GM12878 (cell line): ENCODE data around the gene RNF40. TPM values are rescaled to one million over a fixed set of nuclear protein-coding genes. Genes with fewer than 3 reads are reported as not detected.
A peak's percentile ranks its signal among the peaks of the same experiment; 100 is the strongest.

Source experiments
- ATAC-seq: fragments of 200-7000 bp; cut with Tn5 transposase; 3 replicates; pipeline ENCODE4 v1.9.1; 2020; ENCODE audit warnings: mild to moderate bottlenecking, moderate library complexity
- BruUV-seq: library from RNA; stranded (reverse); fragments of 400-500 nt; replicated peaks from 2 replicates; lab custom pipeline; 2021; lab: Mats Ljungman, UMichigan
- CTCF ChIA-PET: fragments of 300-600 bp; sonication (Branson Sonifier 250); formaldehyde crosslinking; extraction: SDS; loops from one replicate; lab custom pipeline; 2021; ENCODE audit warnings: inconsistent platforms; lab: Yijun Ruan, JAX
- POLR2A ChIA-PET: fragments of 350-600 bp; formaldehyde crosslinking; extraction: SDS; loops from one replicate; lab custom pipeline; 2021; ENCODE audit warnings: inconsistent platforms; lab: Charles Lee
- RAD21 ChIA-PET: fragments of 300-600 bp; sonication (Branson Sonifier 250); formaldehyde crosslinking; loops from one replicate; lab custom pipeline; 2023; ENCODE audit warnings: antibody characterized with exemption; ENCODE audit not compliant: unreplicated experiment; lab: Charles Lee
- SMC1A ChIA-PET: fragments of 300-600 bp; sonication (Branson Sonifier 250); formaldehyde crosslinking; loops from one replicate; lab custom pipeline; 2023; ENCODE audit not compliant: unreplicated experiment, uncharacterized antibody; lab: Charles Lee
- DNase-seq: peaks from one replicate; pipeline ENCODE4 v3.0.0-alpha.2; 2011; ENCODE audit warnings: low read depth, low spot score
- FAIRE-seq: peaks from 3 replicates; lab custom pipeline; 2011; peaks lifted over from hg19 to GRCh38; lab: Jason Lieb, UNC
- H2AFZ ChIP-seq: 2 replicates; pipeline ENCODE4 v1.6.0; 2011; ENCODE audit warnings: low read depth, low read length, control low read depth; ENCODE audit not compliant: control insufficient read depth
- H3K27ac ChIP-seq: 2 replicates; pipeline ENCODE4 v1.5.1; 2011; ENCODE audit warnings: control low read depth; ENCODE audit not compliant: control insufficient read depth, insufficient read depth
- H3K27me3 ChIP-seq, 2 experiments: replicated peaks in 1 of 2; 2 replicates each; pipeline versions ENCODE4 v1.6.0 to v1.6.1; 2011; ENCODE audit warnings: low read length in 1 of 2; ENCODE audit not compliant: control insufficient read depth in 2 of 2, insufficient read depth in 2 of 2
- H3K36me3 ChIP-seq, 2 experiments: 2 replicates each; pipeline ENCODE4 v1.5.1; 2011; ENCODE audit warnings: low read length in 1 of 2; ENCODE audit not compliant: control insufficient read depth in 2 of 2, insufficient read depth in 2 of 2
- H3K4me1 ChIP-seq: 2 replicates; pipeline ENCODE4 v1.6.1; 2011; ENCODE audit warnings: mild to moderate bottlenecking, low read length, moderate library complexity, mixed read lengths; ENCODE audit not compliant: control insufficient read depth, insufficient read depth
- H3K4me2 ChIP-seq: 2 replicates; pipeline ENCODE4 v1.6.0; 2011; ENCODE audit warnings: control low read depth; ENCODE audit not compliant: control insufficient read depth, insufficient read depth
- H3K4me3 ChIP-seq: fragments of 200-600 bp; sonication (generic); 2 replicates; pipeline ENCODE4 v1.5.1; 2016
- H3K79me2 ChIP-seq: 2 replicates; pipeline ENCODE4 v1.6.0; 2011; ENCODE audit warnings: low read length; ENCODE audit not compliant: control insufficient read depth, insufficient read depth
- H3K9ac ChIP-seq: 2 replicates; pipeline ENCODE4 v1.8.0; 2011; ENCODE audit warnings: low read length, control low read depth, mixed read lengths; ENCODE audit not compliant: control insufficient read depth, insufficient read depth
- H3K9me3 ChIP-seq: replicated peaks from 3 replicates; pipeline ENCODE4 v1.5.1; 2011; ENCODE audit warnings: mild to moderate bottlenecking, low read length; ENCODE audit not compliant: control insufficient read depth, insufficient read depth
- H4K20me1 ChIP-seq: 2 replicates; pipeline ENCODE4 v1.6.0; 2011; ENCODE audit not compliant: control insufficient read depth, insufficient read depth
- ATF7 ChIP-seq: fragments of 450-650 bp; IDR thresholded peaks from 2 replicates; pipeline ENCODE4 v1.6.1; 2016; ENCODE audit warnings: low read depth, mild to moderate bottlenecking
- CEBPZ ChIP-seq: fragments of 150-350 bp; IDR thresholded peaks from 2 replicates; pipeline ENCODE4 v1.6.1; 2016; ENCODE audit warnings: low read depth, low read length
- CREB1 ChIP-seq: IDR thresholded peaks from 2 replicates; pipeline ENCODE4 v1.6.1; 2012; ENCODE audit warnings: low read depth, mild to moderate bottlenecking, inconsistent platforms
- EZH2 ChIP-seq: IDR thresholded peaks from 2 replicates; pipeline ENCODE4 v1.6.1; 2012; ENCODE audit warnings: low read depth, mild to moderate bottlenecking, control low read depth, inconsistent platforms, low read length, borderline replicate concordance; ENCODE audit not compliant: control insufficient read depth
- GABPA ChIP-seq: IDR thresholded peaks from 2 replicates; pipeline ENCODE4 v1.6.1; 2014; ENCODE audit warnings: antibody characterized with exemption, low read depth, mild to moderate bottlenecking, inconsistent platforms
- MXI1 ChIP-seq: fragments of 150-350 bp; IDR thresholded peaks from 2 replicates; pipeline ENCODE4 v1.6.1; 2011; ENCODE audit warnings: low read depth, mild to moderate bottlenecking, inconsistent platforms, low read length, improper control_type of control experiment
- NFIC ChIP-seq: IDR thresholded peaks from 2 replicates; pipeline ENCODE4 v1.6.1; 2012; ENCODE audit warnings: low read depth, mild to moderate bottlenecking, inconsistent platforms, low read length, moderate library complexity
- TCF7 ChIP-seq: IDR thresholded peaks from 2 replicates; pipeline ENCODE4 v1.6.1; 2014; ENCODE audit warnings: antibody characterized with exemption, borderline replicate concordance
- WGBS: methylation state at CpG from one replicate; pipeline ENCODE4 v1.1.6; 2016; ENCODE audit warnings: low lambda C conversion rate; ENCODE audit not compliant: insufficient replicate concordance, insufficient coverage; ENCODE audit errors: missing lambda C conversion rate; 5-methylcytosine and 5-hydroxymethylcytosine counted together
- in situ Hi-C: fragments of 300-500 bp; cut with MboI; formaldehyde crosslinking; loops from 9 replicates; pipeline ENCODE4 v1.14.3; 2018; ENCODE audit warnings: mixed read lengths
- intact Hi-C: fragments of 100-400 bp; cut with micrococcal nuclease; formaldehyde crosslinking; loops from one replicate; pipeline ENCODE4 v1.14.2; 2022; ENCODE audit not compliant: unreplicated experiment
- polyA plus RNA-seq, 11 experiments: library from polyadenylated mRNA; depleted of rRNA in 4 of 11; unstranded in 6 of 11; stranded (reverse) in 5 of 11; fragments of >200 nt; fragmentation: Nextera tagmentation in 4 of 11; fragmentation: Illumina TruSeq in 1 of 11; extraction: Ambion mirVana in 4 of 11; extraction: Trizol in 1 of 11; gene quantifications; 1 replicate in 1 of 11; 2 replicates in 10 of 11; pipeline versions ENCODE4 v1.2.1 to v1.2.3, GENCODE V29; 2011 to 2016; ENCODE audit warnings: inconsistent platforms in 2 of 11, missing spikeins in 2 of 11, low read depth in 1 of 11
- total RNA-seq, 4 experiments: library from RNA; depleted of rRNA in 3 of 4; stranded (reverse); fragments of >200 nt in 3 of 4; fragmentation: Illumina TruSeq in 1 of 4; extraction: Trizol in 1 of 4; gene quantifications; 2 replicates each; pipeline versions ENCODE4 v1.2.1 to v1.2.3, GENCODE V29; 2013 to 2021
- TF ChIP-seq, protein P1 (sequence below): fragments of 450-650 bp; formaldehyde crosslinking; IDR thresholded peaks from 2 replicates; pipeline ENCODE4 v1.5.0; 2022; ENCODE audit warnings: mild to moderate bottlenecking, missing genetic modification characterization

Gene RNF40
- total and polyA plus RNA-seq, 10 of the 15 experiments (the other 5 are each of a cell fraction or from before 2014, with no cell fraction given): 3.7 to 97.6 (median 58.4) TPM

- POLR2A ChIA-PET: interaction anchor here (0.5 to 1.6 kb wide), 3 partner anchors 12 to 66 kb away, joined by 4 to 9 read pairs (median 4); partner anchors contain the start of gene PHKG2
- H3K9ac ChIP-seq: no peak overlapping the region
These were observed 2.0 kb upstream of the RNF40 start for GRCh38 chr16:30760001-30760559.

More at GRCh38 chr16:30760001-30760559, 2.0 kb upstream of the RNF40 start:
- Histone ChIP-seq H3K27me3 (no peaks in the 10 kb centered on the region), H4K20me1 (no peaks in the 10 kb centered on the region), H3K27ac (no peak overlapping the region), H3K4me2 (no peak overlapping the region; the same call in 1 of the 2 replicates), H3K4me1 (peaks cover 9% of the 10 kb centered on the region), H3K4me3 (0 out of 2 replicates have a peak overlapping the region, but pooled peaks have one; percentile 83), H2AFZ (no peak overlapping the region), H3K36me3 (peaks cover 11 to 17% of the 10 kb centered on the region in 2 experiments; a peak in 3 of 4 replicates), H3K79me2 (peaks cover 15% of the 10 kb centered on the region), H3K9me3 (no peaks in the 10 kb centered on the region)
- intact Hi-C loops: loop anchor here (5.0 kb wide), 2 partner anchors 103 to 162 kb away; partner anchors contain the start of genes FBRS and FBXL19
- SMC1A ChIA-PET: interaction anchor here (0.8 to 1.8 kb wide), 4 partner anchors 12 to 182 kb away, joined by 3 to 7 read pairs (median 4); partner anchors contain the start of gene PHKG2
- RAD21 ChIA-PET: no interaction called here
- no peak for ATAC-seq
- in situ Hi-C loops: loop anchor here (25.0 kb wide), 1 partner anchor 1127 kb away; no protein-coding TSS in a partner anchor
- BruUV-seq: no TSS peak
- TF ChIP-seq ATF7 (no peak), GABPA (no peak), CEBPZ (no peak), EZH2 (no peak), CREB1 (no peak), MXI1 (no peak), NFIC (no peak), TCF7 (no peak)
- TF ChIP-seq, protein P1, sequence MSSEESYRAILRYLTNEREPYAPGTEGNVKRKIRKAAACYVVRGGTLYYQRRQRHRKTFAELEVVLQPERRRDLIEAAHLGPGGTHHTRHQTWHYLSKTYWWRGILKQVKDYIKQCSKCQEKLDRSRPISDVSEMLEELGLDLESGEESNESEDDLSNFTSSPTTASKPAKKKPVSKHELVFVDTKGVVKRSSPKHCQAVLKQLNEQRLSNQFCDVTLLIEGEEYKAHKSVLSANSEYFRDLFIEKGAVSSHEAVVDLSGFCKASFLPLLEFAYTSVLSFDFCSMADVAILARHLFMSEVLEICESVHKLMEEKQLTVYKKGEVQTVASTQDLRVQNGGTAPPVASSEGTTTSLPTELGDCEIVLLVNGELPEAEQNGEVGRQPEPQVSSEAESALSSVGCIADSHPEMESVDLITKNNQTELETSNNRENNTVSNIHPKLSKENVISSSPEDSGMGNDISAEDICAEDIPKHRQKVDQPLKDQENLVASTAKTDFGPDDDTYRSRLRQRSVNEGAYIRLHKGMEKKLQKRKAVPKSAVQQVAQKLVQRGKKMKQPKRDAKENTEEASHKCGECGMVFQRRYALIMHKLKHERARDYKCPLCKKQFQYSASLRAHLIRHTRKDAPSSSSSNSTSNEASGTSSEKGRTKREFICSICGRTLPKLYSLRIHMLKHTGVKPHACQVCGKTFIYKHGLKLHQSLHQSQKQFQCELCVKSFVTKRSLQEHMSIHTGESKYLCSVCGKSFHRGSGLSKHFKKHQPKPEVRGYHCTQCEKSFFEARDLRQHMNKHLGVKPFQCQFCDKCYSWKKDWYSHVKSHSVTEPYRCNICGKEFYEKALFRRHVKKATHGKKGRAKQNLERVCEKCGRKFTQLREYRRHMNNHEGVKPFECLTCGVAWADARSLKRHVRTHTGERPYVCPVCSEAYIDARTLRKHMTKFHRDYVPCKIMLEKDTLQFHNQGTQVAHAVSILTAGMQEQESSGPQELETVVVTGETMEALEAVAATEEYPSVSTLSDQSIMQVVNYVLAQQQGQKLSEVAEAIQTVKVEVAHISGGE: no peak
- CTCF ChIA-PET: interaction anchor here (0.5 to 0.8 kb wide), 2 partner anchors 67 to 346 kb away, joined by 3 to 4 read pairs; no protein-coding TSS in a partner anchor
- WGBS: 91% methylated on average over 7 of the region's 7 CpGs
- DNase-seq: no peak
- FAIRE-seq: no peak
